ENCODE measurements around the gene SMIM7.
"Not testable (repeated sequence)": the region's sequence is repeated elsewhere in the genome, so short reads cannot be mapped to it uniquely, and the experiment has no call there.

SMIM7 gene

DNA sequence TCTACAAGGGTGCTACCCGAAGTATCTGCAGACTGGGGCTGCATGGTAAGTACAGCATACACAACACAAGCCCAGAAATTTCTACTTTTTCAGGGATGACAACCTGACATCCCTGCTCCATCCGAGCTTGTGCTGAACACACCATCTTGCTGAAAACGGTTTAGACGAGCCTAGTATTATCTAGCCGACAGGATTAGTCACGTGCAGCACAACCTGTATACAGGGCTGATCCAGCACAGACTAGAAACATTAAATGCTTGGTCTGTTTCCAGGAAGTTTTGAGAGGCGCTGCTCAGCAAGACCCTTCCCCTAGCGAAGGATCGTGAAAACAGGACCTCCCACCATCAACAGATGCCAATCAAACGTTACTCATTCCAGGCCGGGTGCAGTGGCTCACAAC is 4.2 kb downstream of the SMIM7 start:
- no peak overlapping the region for H3K4me3 ChIP-seq
- no peak for DNase-seq (ENCODE audit: low spot score)
- TF ChIP-seq CTCF (IDR thresholded peaks at IDR 0.05) = no peak
- H3K27ac ChIP-seq = no peak overlapping the region

DNA sequence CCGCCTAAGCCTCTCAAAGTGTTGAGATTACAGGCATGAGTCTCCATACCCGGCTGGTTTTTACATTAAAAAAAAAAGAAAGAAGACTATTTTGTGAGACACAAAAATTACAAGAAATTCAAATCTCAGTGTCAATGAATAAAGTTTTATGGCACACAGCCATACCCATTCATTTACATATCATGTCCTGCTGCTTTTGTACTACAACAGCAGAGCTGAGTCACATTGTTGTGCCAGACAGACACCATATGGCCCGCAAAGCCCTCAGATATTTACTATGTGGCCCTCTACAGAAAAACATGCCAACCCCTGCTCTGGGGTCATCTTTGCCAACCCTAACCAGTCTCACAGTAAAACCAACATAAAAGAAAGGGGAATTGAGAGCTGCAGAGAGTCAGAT is 5.3 kb downstream of the SMIM7 start:
- no peak overlapping the region for H3K27ac ChIP-seq
- no peak for DNase-seq (ENCODE audit: low spot score)
- no peak for TF ChIP-seq CTCF (IDR thresholded peaks at IDR 0.05)
- H3K4me3 ChIP-seq = no peak overlapping the region

DNA sequence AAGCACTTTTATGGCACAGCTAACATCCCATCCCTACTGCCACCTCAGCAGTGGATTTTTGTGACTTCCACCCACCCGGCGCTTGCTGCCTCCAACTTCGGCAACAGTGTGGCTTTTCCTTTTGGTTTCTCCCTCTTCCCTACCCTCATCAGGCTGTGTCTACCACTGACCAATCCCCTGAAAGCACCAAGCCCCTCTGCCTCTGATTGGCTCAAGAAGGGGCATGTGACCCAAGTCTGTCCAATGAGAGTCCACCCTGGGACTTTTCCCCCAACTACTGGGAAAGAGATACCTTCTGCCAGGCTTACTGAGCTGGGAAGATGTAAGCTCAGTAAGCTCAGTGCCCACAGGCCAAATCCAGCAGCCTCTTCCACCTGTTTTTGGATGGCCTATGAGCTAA is 5.8 kb downstream of the SMIM7 start:
- DNase-seq (ENCODE audit: low spot score) = no peak
- H3K27ac ChIP-seq = no peak overlapping the region

GRCh38 chr19:16652854-16653253 is 7.1 kb downstream of the SMIM7 start:
- no peak for TF ChIP-seq CTCF (IDR thresholded peaks at IDR 0.05)
- no peak overlapping the region for H3K27ac ChIP-seq
- no peak for DNase-seq (ENCODE audit: low spot score)
- no peak overlapping the region for H3K4me3 ChIP-seq

More for the DNA sequence above, 5.8 kb downstream of the SMIM7 start:
- no peak overlapping the region for H3K4me3 ChIP-seq
- TF ChIP-seq CTCF (IDR thresholded peaks at IDR 0.05) = no peak

GRCh38 chr19:16651421-16652188 is 8.3 kb downstream of the SMIM7 start:
- not testable (repeated sequence) for DNase-seq (ENCODE audit: low spot score); H3K27ac ChIP-seq; H3K4me3 ChIP-seq

GRCh38 chr19:16650821-16651220 is 9.1 kb downstream of the SMIM7 start:
- Histone ChIP-seq H3K27ac (no peak overlapping the region), H3K4me3 (no peak overlapping the region)
- DNase-seq (ENCODE audit: low spot score) = no peak
- no peak for TF ChIP-seq CTCF (IDR thresholded peaks at IDR 0.05)

DNA sequence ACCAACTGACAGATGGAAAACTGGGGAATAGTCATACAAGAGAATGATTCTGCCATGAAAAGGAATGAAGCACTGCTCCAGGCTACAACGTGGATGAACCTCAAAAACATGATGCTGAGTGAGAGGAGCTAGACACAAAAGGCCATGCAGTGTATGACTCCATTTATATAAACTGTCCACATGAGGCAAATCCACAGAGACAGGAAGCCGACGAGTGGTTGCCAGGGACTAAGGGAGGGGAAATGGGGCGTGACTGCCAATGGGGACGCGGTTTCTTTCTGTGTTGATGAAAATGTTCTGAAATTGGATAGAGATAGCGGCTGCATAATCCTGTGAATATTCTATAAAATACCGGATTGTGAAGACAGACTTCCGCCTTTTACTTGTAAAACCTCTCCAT is 10.2 kb downstream of the SMIM7 start:
- TF ChIP-seq CTCF (IDR thresholded peaks at IDR 0.05) = no peak
- no peak for DNase-seq (ENCODE audit: low spot score)
- no peak overlapping the region for H3K27ac ChIP-seq
- no peak overlapping the region for H3K4me3 ChIP-seq
